Endodermal cell (in vitro differentiated cells): ENCODE results near the gene NAIP. TPM values are rescaled to one million over a fixed set of nuclear protein-coding genes. Genes with fewer than 3 reads are reported as not detected.
"Not testable (repeated sequence)": the region's sequence is repeated elsewhere in the genome, so short reads cannot be mapped to it uniquely, and the experiment has no call there.

ENCODE experiments used
- DNase-seq: peaks from one replicate; pipeline ENCODE4 v3.0.0-alpha.2; 2017
- H3K27ac ChIP-seq: 2 replicates; pipeline ENCODE4 v1.5.1; 2013; ENCODE audit warnings: mild to moderate bottlenecking, low read depth, low read length, moderate library complexity
- H3K27me3 ChIP-seq: 2 replicates; pipeline ENCODE4 v1.6.1; 2013; ENCODE audit warnings: mild to moderate bottlenecking, low read length, moderate library complexity; ENCODE audit not compliant: insufficient read depth, control insufficient read depth, poor library complexity, severe bottlenecking
- H3K36me3 ChIP-seq: 2 replicates; pipeline ENCODE4 v1.7.0; 2013; ENCODE audit warnings: mild to moderate bottlenecking, low read length, moderate library complexity; ENCODE audit not compliant: control insufficient read depth, insufficient read depth
- H3K4me1 ChIP-seq: one replicate; pipeline ENCODE4 v1.7.0; 2013; ENCODE audit warnings: low read length; ENCODE audit not compliant: control insufficient read depth, insufficient read depth
- H3K4me3 ChIP-seq: 2 replicates; pipeline ENCODE4 v1.5.1; 2013; ENCODE audit warnings: mild to moderate bottlenecking, low read length, moderate library complexity
- H3K9ac ChIP-seq: 2 replicates; pipeline ENCODE4 v1.6.1; 2013; ENCODE audit warnings: mild to moderate bottlenecking, low read length, moderate library complexity; ENCODE audit not compliant: poor library complexity, severe bottlenecking; ENCODE audit errors: extremely low read depth
- H3K9me3 ChIP-seq: 2 replicates; pipeline ENCODE4 v1.6.1; 2013; ENCODE audit warnings: mild to moderate bottlenecking, low read length, moderate library complexity; ENCODE audit not compliant: control insufficient read depth
- H3K27ac Mint-ChIP-seq: 2 replicates; pipeline ENCODE4 v1.8.0; 2020; ENCODE audit warnings: mixed read lengths
- H3K27me3 Mint-ChIP-seq: 2 replicates; pipeline ENCODE4 v1.8.0; 2021; ENCODE audit warnings: mild to moderate bottlenecking, mixed read lengths; ENCODE audit not compliant: insufficient read depth
- H3K36me3 Mint-ChIP-seq: 2 replicates; pipeline ENCODE4 v1.8.0; 2020; ENCODE audit warnings: low read depth, mixed read lengths
- H3K4me1 Mint-ChIP-seq: 2 replicates; pipeline ENCODE4 v1.8.0; 2020; ENCODE audit warnings: mixed read lengths
- H3K4me3 Mint-ChIP-seq: 2 replicates; pipeline ENCODE4 v1.8.0; 2020; ENCODE audit warnings: mild to moderate bottlenecking, moderate library complexity, mixed read lengths
- H3K9me3 Mint-ChIP-seq: 2 replicates; pipeline ENCODE4 v1.8.0; 2020; ENCODE audit warnings: mild to moderate bottlenecking, mixed read lengths
- CTCF ChIP-seq: fragments of 200-600 bp; sonication (generic); conservative IDR thresholded peaks from 2 replicates; pipeline ENCODE4 v1.5.0; 2021; ENCODE audit warnings: antibody characterized with exemption, mild to moderate bottlenecking
- WGBS, 2 experiments: methylation state at CpG; one replicate each; pipeline versions ENCODE4 v1.1.5 to v1.1.7; 2013; ENCODE audit warnings: missing lambda C conversion rate in 2 of 2, mixed read lengths in 1 of 2; ENCODE audit not compliant: insufficient coverage in 1 of 2, insufficient read length in 1 of 2; 5-methylcytosine and 5-hydroxymethylcytosine counted together
- total RNA-seq, 2 donors: library from RNA; stranded (reverse); fragmentation: NEBNext Ultra II Directional in 1 of 2; extraction: Animal tissue kit (Norgen Biotek cat#: 25700) in 1 of 2; gene quantifications; 2 replicates in 1 of 2; 3 replicates in 1 of 2; pipeline ENCODE4 v1.2.1, GENCODE V29; 2021

NAIP gene
- total RNA-seq, 2 donors from 2014 or later: 7.9 to 9.3 TPM

GRCh38 chr5:71013575-71013974 is 11.6 kb downstream of the NAIP start:
- 93 to 95% methylated on average over 12 of the region's 12 CpGs for WGBS, 2 experiments
- Histone ChIP-seq H3K9ac (no peak overlapping the region), H3K36me3 (no peaks in the 10 kb centered on the region), H3K4me1 (no peaks in the 10 kb centered on the region), H3K4me3 (no peak overlapping the region), H3K27ac (no peak overlapping the region), H3K27me3 (no peaks in the 10 kb centered on the region), H3K9me3 (no peaks in the 10 kb centered on the region)
- H3K27me3 Mint-ChIP-seq: no peaks in the 10 kb centered on the region
- no peaks in the 10 kb centered on the region for H3K36me3 Mint-ChIP-seq
- TF ChIP-seq CTCF: peak; percentile 52
- DNase-seq: peak; percentile 65
- H3K4me3 Mint-ChIP-seq: no peak overlapping the region
- H3K4me1 Mint-ChIP-seq: no peaks in the 10 kb centered on the region
- no peaks in the 10 kb centered on the region for H3K9me3 Mint-ChIP-seq
- no peak overlapping the region for H3K27ac Mint-ChIP-seq

GRCh38 chr5:71011194-71011792 is 13.8 kb downstream of the NAIP start:
- Mint-ChIP-seq H3K27ac (no peak overlapping the region), H3K27me3 (no peaks in the 10 kb centered on the region), H3K4me3 (no peak overlapping the region), H3K4me1 (no peaks in the 10 kb centered on the region), H3K9me3 (no peaks in the 10 kb centered on the region), H3K36me3 (no peaks in the 10 kb centered on the region)
- Histone ChIP-seq H3K4me3 (no peak overlapping the region), H3K9me3 (no peaks in the 10 kb centered on the region), H3K9ac (no peak overlapping the region), H3K27ac (no peak overlapping the region), H3K36me3 (no peaks in the 10 kb centered on the region), H3K4me1 (no peaks in the 10 kb centered on the region), H3K27me3 (no peaks in the 10 kb centered on the region)
- DNase-seq: peak; percentile 35
- TF ChIP-seq CTCF: no peak
- WGBS, 2 experiments: 94% methylated on average over 6 to 8 of the region's 8 CpGs

GRCh38 chr5:71006983-71007382 is 18.2 kb downstream of the NAIP start:
- not testable (repeated sequence) for H3K9me3 Mint-ChIP-seq, H3K36me3 Mint-ChIP-seq, H3K4me3 Mint-ChIP-seq, H3K4me3 ChIP-seq, H3K27ac Mint-ChIP-seq, H3K4me1 Mint-ChIP-seq, H3K27ac ChIP-seq, H3K27me3 ChIP-seq, H3K36me3 ChIP-seq, H3K9ac ChIP-seq, DNase-seq, H3K27me3 Mint-ChIP-seq, H3K4me1 ChIP-seq, H3K9me3 ChIP-seq
- 44 to 86% methylated on average over 1 of the region's 7 CpGs for WGBS, 2 experiments

GRCh38 chr5:70984882-70985281 is 40.3 kb downstream of the NAIP start:
- H3K36me3 Mint-ChIP-seq, DNase-seq, H3K4me3 Mint-ChIP-seq, H3K9ac ChIP-seq, H3K27me3 Mint-ChIP-seq, H3K27ac ChIP-seq, H3K36me3 ChIP-seq, H3K4me1 ChIP-seq, H3K9me3 ChIP-seq, H3K27ac Mint-ChIP-seq, H3K4me3 ChIP-seq, H3K4me1 Mint-ChIP-seq, H3K27me3 ChIP-seq, H3K9me3 Mint-ChIP-seq: not testable (repeated sequence)
- no CpG with 5 or more reads among the region's 10 CpGs for WGBS, 2 experiments

- not testable (repeated sequence) for H3K27ac ChIP-seq, H3K4me3 Mint-ChIP-seq, H3K27me3 ChIP-seq, H3K4me1 Mint-ChIP-seq, DNase-seq, H3K36me3 ChIP-seq, H3K9ac ChIP-seq, H3K27ac Mint-ChIP-seq, H3K9me3 Mint-ChIP-seq, H3K4me1 ChIP-seq, H3K9me3 ChIP-seq, H3K27me3 Mint-ChIP-seq, H3K36me3 Mint-ChIP-seq, H3K4me3 ChIP-seq
- WGBS, 2 experiments: no CpG with 5 or more reads among the region's 7 CpGs
Measured at GRCh38 chr5:70967220-70967619, 57.9 kb downstream of the NAIP start.

- H3K36me3 Mint-ChIP-seq, H3K4me1 Mint-ChIP-seq, H3K4me3 ChIP-seq, H3K9me3 Mint-ChIP-seq, H3K36me3 ChIP-seq, H3K9ac ChIP-seq, H3K27me3 Mint-ChIP-seq, H3K9me3 ChIP-seq, H3K27ac ChIP-seq, DNase-seq, H3K27me3 ChIP-seq, H3K4me3 Mint-ChIP-seq, H3K4me1 ChIP-seq, H3K27ac Mint-ChIP-seq: not testable (repeated sequence)
Measured at GRCh38 chr5:70964531-70964930, 60.6 kb downstream of the NAIP start.
